Gastrocnemius medialis (tissue), 4 donors: ENCODE results near the gene HABP4. TPM values are rescaled to one million over a fixed set of nuclear protein-coding genes. Genes with fewer than 3 reads are reported as not detected.

Source experiments
- ATAC-seq, 2 donors: fragments of 150-250 bp; one replicate each; pipeline ENCODE4 v1.9.1; 2016
- DNase-seq, 2 donors: peaks; one replicate each; pipeline ENCODE4 v3.0.0-alpha.2; 2019
- H3K27ac ChIP-seq, 4 donors: fragments of 200-600 bp; sonication (generic); 1 replicate in 1 of 4; 2 replicates in 3 of 4; pipeline ENCODE4 v1.5.1; 2016 to 2018; ENCODE audit warnings: mild to moderate bottlenecking in 2 of 4, moderate library complexity in 1 of 4
- H3K27me3 ChIP-seq, 3 donors: fragments of 200-600 bp; sonication (generic) in 2 of 3; 1 replicate in 1 of 3; 2 replicates in 2 of 3; pipeline versions ENCODE4 v1.5.1 to v1.6.0; 2016 to 2019; ENCODE audit warnings: mild to moderate bottlenecking in 1 of 3, moderate library complexity in 1 of 3
- H3K36me3 ChIP-seq, 2 donors: fragments of 200-600 bp; sonication (generic) in 1 of 2; one replicate each; pipeline ENCODE4 v1.5.1; 2017 to 2018
- H3K4me1 ChIP-seq, 2 donors: fragments of 200-600 bp; sonication (generic) in 1 of 2; one replicate each; pipeline ENCODE4 v1.5.1; 2016 to 2017; ENCODE audit warnings: mild to moderate bottlenecking in 2 of 2
- H3K4me3 ChIP-seq, 4 donors: fragments of 200-600 bp; sonication (generic) in 3 of 4; 1 replicate in 1 of 4; 2 replicates in 3 of 4; pipeline ENCODE4 v1.5.1; 2016 to 2019; ENCODE audit warnings: mild to moderate bottlenecking in 2 of 4
- H3K9me3 ChIP-seq, 3 donors: fragments of 200-600 bp; sonication (generic) in 2 of 3; 1 replicate in 1 of 3; 2 replicates in 2 of 3; pipeline ENCODE4 v1.5.1; 2016 to 2019
- POLR2A ChIP-seq, 2 donors: fragments of 450-650 bp; IDR thresholded peaks; one replicate each; pipeline ENCODE4 v1.6.1; 2017; ENCODE audit warnings: antibody characterized with exemption in 2 of 2, mild to moderate bottlenecking in 2 of 2, moderate library complexity in 2 of 2
- in situ Hi-C, 4 donors: fragments of 200-750 bp; cut with MboI; loops; one replicate each; pipeline versions ENCODE4 v1.15.0 to v1.8.0; 2017; ENCODE audit warnings: low sequenced_read_pairs in 4 of 4
- intact Hi-C: fragments of 100-400 bp; cut with DNase I; formaldehyde crosslinking; loops from one replicate; pipeline ENCODE4 v1.15.1; 2023; ENCODE audit warnings: low total_unique reads
- total RNA-seq, 4 donors: library from RNA; depleted of rRNA; stranded (reverse); fragments of >200 nt; gene quantifications; one replicate each; pipeline versions ENCODE4 v1.1.0 to v1.2.3, GENCODE V29; 2016
- TF ChIP-seq, protein P1 (sequence below), 5 experiments: fragments of 450-650 bp in 3 of 5; fragments of 200-600 bp in 2 of 5; sonication (generic) in 2 of 5; IDR thresholded peaks in 4 of 5; conservative IDR thresholded peaks in 1 of 5; 1 replicate in 4 of 5; 2 replicates in 1 of 5; pipeline ENCODE4 v1.5.1; 2016 to 2019; ENCODE audit warnings: antibody characterized with exemption in 5 of 5, mild to moderate bottlenecking in 3 of 5, moderate library complexity in 3 of 5

HABP4 gene
- total RNA-seq, 4 donors from 2014 or later, result 6.2 to 19.3 (median 12.3) TPM

DNA sequence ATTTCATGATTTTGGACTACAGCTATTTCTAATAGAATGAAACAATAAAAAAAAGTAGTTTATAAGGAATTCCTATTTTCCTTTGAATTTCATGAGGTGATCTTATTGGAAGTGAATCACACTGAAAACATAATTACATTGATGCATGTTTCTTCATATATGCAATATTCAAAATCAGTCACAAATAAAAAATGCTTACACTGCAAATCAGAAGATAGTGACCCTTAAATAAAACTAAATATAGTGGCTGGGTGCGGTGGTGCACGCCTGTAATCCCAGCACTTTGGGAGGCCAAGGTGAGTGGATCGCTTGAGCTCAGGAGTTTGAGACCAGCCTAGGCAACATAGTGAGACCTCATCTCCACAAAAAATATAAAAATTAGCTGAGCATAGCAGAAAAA lies 90.1 kb downstream of the HABP4 start:
- in situ Hi-C loops (loop anchor here in 1 of 4 donors (10.0 kb wide), 1 partner anchor 65 kb away; no protein-coding TSS in a partner anchor), intact Hi-C loops (no loop called here)
- Histone ChIP-seq H3K9me3 (no peaks in the 10 kb centered on the region), H3K27ac (no peak overlapping the region), H3K4me3 (no peak overlapping the region), H3K36me3 (no peaks in the 10 kb centered on the region), H3K27me3 (no peaks in the 10 kb centered on the region), H3K4me1 (no peaks in the 10 kb centered on the region)
- DNase-seq, result no peak
- TF ChIP-seq, protein P1, sequence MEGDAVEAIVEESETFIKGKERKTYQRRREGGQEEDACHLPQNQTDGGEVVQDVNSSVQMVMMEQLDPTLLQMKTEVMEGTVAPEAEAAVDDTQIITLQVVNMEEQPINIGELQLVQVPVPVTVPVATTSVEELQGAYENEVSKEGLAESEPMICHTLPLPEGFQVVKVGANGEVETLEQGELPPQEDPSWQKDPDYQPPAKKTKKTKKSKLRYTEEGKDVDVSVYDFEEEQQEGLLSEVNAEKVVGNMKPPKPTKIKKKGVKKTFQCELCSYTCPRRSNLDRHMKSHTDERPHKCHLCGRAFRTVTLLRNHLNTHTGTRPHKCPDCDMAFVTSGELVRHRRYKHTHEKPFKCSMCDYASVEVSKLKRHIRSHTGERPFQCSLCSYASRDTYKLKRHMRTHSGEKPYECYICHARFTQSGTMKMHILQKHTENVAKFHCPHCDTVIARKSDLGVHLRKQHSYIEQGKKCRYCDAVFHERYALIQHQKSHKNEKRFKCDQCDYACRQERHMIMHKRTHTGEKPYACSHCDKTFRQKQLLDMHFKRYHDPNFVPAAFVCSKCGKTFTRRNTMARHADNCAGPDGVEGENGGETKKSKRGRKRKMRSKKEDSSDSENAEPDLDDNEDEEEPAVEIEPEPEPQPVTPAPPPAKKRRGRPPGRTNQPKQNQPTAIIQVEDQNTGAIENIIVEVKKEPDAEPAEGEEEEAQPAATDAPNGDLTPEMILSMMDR (IDR thresholded peaks at IDR 0.05 in 4 of 5, conservative IDR thresholded peaks at IDR 0.05 in 1 of 5), result no peak
- no peak for TF ChIP-seq POLR2A (IDR thresholded peaks at IDR 0.05)
- no peak for ATAC-seq

Other genes with a start within 250 kb of the HABP4 start
- gene HSD17B3, start 148.0 kb upstream of the HABP4 start, total RNA-seq, result not detected
- 1 to 10 TPM; 3.0 to 9.0 (median 6.8) TPM for gene SLC35D2, start 66.5 kb upstream of the HABP4 start, total RNA-seq
- 1 to 10 TPM in 3 of 4 donors, under 1 TPM in 1; 0.15 to 5.1 (median 1.7) TPM for gene ZNF367, start 31.8 kb upstream of the HABP4 start, total RNA-seq
- 1 to 10 TPM; 2.0 to 9.4 (median 5.5) TPM for gene CDC14B, start 169.7 kb downstream of the HABP4 start, total RNA-seq
- gene PRXL2C, start 205.1 kb downstream of the HABP4 start, total RNA-seq, result 10 to 100 TPM; 16.9 to 29.4 (median 23.8) TPM